HEK293 (cell line): ENCODE measurements around the gene CTNNBL1.
A peak's percentile ranks its signal among the peaks of the same experiment; 100 is the strongest.

Source experiments
- CTCF ChIA-PET: fragments of 350-600 bp; formaldehyde crosslinking; extraction: SDS; loops from one replicate; lab custom pipeline; 2021; ENCODE audit warnings: antibody characterized with exemption; lab: Yijun Ruan, JAX
- POLR2A ChIA-PET: fragments of 300-600 bp; formaldehyde crosslinking; extraction: SDS; loops from one replicate; lab custom pipeline; 2020; ENCODE audit warnings: antibody characterized with exemption, inconsistent platforms; lab: Yijun Ruan, JAX
- H3K27ac ChIP-seq: fragments of 200-500 bp; sonication (Bioruptor generic); 2 replicates; pipeline ENCODE4 v1.5.1; 2014; ENCODE audit warnings: low read depth, low read length, control low read depth, inconsistent platforms; ENCODE audit errors: extremely low read depth
- H3K36me3 ChIP-seq, 2 experiments: fragments of 200-500 bp in 1 of 2; sonication (Bioruptor generic) in 1 of 2; 1 replicate in 1 of 2; 2 replicates in 1 of 2; pipeline ENCODE4 v1.5.1; 2014 to 2017; ENCODE audit warnings: inconsistent platforms in 2 of 2, low read length in 2 of 2; ENCODE audit not compliant: control insufficient read depth in 2 of 2, insufficient read depth in 1 of 2
- H3K4me1 ChIP-seq: fragments of 200-500 bp; sonication (Bioruptor generic); 2 replicates; pipeline ENCODE4 v1.5.1; 2014; ENCODE audit warnings: mild to moderate bottlenecking, low read length, inconsistent platforms; ENCODE audit not compliant: control insufficient read depth, insufficient read depth
- H3K4me3 ChIP-seq: 2 replicates; pipeline ENCODE4 v1.5.1; 2011; ENCODE audit warnings: low read depth, mild to moderate bottlenecking, control low read depth, low read length, moderate library complexity
- H3K9me3 ChIP-seq: fragments of 200-500 bp; sonication (Bioruptor generic); 2 replicates; pipeline ENCODE4 v1.5.1; 2014; ENCODE audit warnings: low read depth, low read length, inconsistent platforms; ENCODE audit not compliant: control insufficient read depth, insufficient read depth
- EGR2 ChIP-seq: fragments of 450-650 bp; formaldehyde crosslinking; IDR thresholded peaks from 2 replicates; pipeline ENCODE4 v1.5.1; 2016; ENCODE audit warnings: low read depth, missing biosample characterization, missing genetic modification characterization
- GLIS1 ChIP-seq: fragments of 450-650 bp; formaldehyde crosslinking; IDR thresholded peaks from 2 replicates; pipeline ENCODE4 v1.5.1; 2016; ENCODE audit warnings: missing biosample characterization, missing genetic modification characterization
- KLF16 ChIP-seq: fragments of 450-650 bp; formaldehyde crosslinking; IDR thresholded peaks from 2 replicates; pipeline ENCODE4 v1.5.1; 2017; ENCODE audit warnings: missing biosample characterization, missing genetic modification characterization
- TCF7L2 ChIP-seq: IDR thresholded peaks from 2 replicates; pipeline ENCODE4 v1.6.1; 2011; ENCODE audit warnings: low read depth, mild to moderate bottlenecking, inconsistent platforms, low read length, moderate library complexity, borderline replicate concordance
- ZBTB17 ChIP-seq: fragments of 450-650 bp; formaldehyde crosslinking; IDR thresholded peaks from 2 replicates; pipeline ENCODE4 v1.5.1; 2016; ENCODE audit warnings: missing biosample characterization, missing genetic modification characterization
- ZFHX2 ChIP-seq: fragments of 450-650 bp; formaldehyde crosslinking; conservative IDR thresholded peaks from 2 replicates; pipeline ENCODE4 v1.5.1; 2016; ENCODE audit warnings: missing biosample characterization, missing genetic modification characterization
- ZNF121 ChIP-seq: fragments of 450-650 bp; formaldehyde crosslinking; IDR thresholded peaks from 2 replicates; pipeline ENCODE4 v1.5.1; 2016; ENCODE audit warnings: missing biosample characterization, missing genetic modification characterization
- ZNF140 ChIP-seq: fragments of 450-650 bp; formaldehyde crosslinking; IDR thresholded peaks from 2 replicates; pipeline ENCODE4 v1.5.1; 2016; ENCODE audit warnings: missing biosample characterization, missing genetic modification characterization
- ZNF211 ChIP-seq: fragments of 450-650 bp; formaldehyde crosslinking; IDR thresholded peaks from 2 replicates; pipeline ENCODE4 v1.5.1; 2016; ENCODE audit warnings: low read depth, missing biosample characterization, missing genetic modification characterization
- ZNF366 ChIP-seq: fragments of 450-650 bp; formaldehyde crosslinking; conservative IDR thresholded peaks from 2 replicates; pipeline ENCODE4 v1.5.1; 2016; ENCODE audit warnings: missing biosample characterization, missing genetic modification characterization
- ZNF555 ChIP-seq: fragments of 450-650 bp; formaldehyde crosslinking; conservative IDR thresholded peaks from 2 replicates; pipeline ENCODE4 v1.5.1; 2017; ENCODE audit warnings: missing biosample characterization, mild to moderate bottlenecking, missing genetic modification characterization, inconsistent platforms
- TF ChIP-seq, protein P1 (sequence below): sonication (generic); formaldehyde crosslinking; IDR thresholded peaks from 2 replicates; pipeline ENCODE4 v1.8.1; 2022; ENCODE audit warnings: mild to moderate bottlenecking, moderate library complexity, missing genetic modification reagents
- TF ChIP-seq, protein P2 (sequence below): IDR thresholded peaks from 2 replicates; pipeline ENCODE4 v1.6.1; 2011; ENCODE audit warnings: mild to moderate bottlenecking, low read depth, low read length, borderline replicate concordance
- TF ChIP-seq, protein P3 (sequence below): fragments of 450-650 bp; formaldehyde crosslinking; IDR thresholded peaks from 2 replicates; pipeline ENCODE4 v1.5.1; 2017; ENCODE audit warnings: missing biosample characterization, missing genetic modification characterization
- TF ChIP-seq, protein P4 (sequence below): fragments of 450-650 bp; IDR thresholded peaks from 2 replicates; pipeline ENCODE4 v1.5.1; 2018; ENCODE audit warnings: missing biosample characterization, mild to moderate bottlenecking, missing genetic modification characterization

The CTNNBL1 gene

DNA sequence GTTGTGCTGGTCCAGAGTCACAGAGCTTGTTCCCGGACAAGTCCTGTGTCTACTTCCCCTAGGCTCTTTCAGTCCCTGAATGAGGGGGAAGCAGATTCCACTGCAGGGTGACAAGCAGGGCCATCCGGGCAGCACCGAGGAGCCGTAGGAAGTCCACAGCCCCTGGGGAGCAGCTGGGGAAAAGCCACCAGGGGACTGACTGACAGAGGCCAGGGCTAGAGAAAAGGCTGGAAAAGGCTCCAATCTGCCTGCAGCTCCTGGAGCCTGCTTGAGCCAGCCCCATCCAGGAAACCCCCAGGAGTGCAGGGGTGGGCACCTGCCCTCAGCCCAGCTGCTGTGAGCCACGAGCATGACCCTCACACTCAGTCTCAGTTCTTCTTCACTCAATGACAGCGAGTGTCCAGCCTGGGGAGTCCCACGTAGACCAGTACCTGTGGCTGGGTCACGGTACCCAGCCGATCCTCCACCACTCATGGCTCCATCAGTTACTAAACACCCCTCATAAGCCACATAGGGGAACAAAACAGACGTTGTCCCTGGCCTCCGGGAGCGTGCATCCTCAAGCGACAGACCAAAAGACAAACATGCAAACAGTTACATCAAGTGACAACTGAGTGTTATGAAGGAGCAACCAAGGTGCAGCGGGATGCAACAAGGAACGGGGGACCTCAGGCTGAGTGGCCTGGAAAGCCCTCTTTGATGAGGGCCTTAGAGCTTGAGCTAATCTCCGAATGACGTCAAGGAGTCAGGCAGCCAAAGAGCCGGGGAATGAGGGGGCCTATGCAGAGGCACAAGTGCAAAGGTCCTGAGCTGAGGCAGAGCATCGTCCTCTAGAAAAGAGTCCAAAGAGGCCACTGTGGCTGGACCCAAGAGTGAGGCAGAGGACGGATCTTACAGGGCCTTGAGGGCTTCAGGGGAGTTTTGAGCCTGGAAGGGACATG lies 184.3 kb downstream of the CTNNBL1 start:
- TF ChIP-seq ZNF121 (tag by site-specific recombination) (no peak), ZNF366 (tag by site-specific recombination) (no peak), ZNF555 (tag by site-specific recombination) (no peak), ZBTB17 (tag by site-specific recombination) (no peak), ZNF211 (no peak), ZNF140 (tag by site-specific recombination) (no peak), KLF16 (tag by site-specific recombination) (no peak), TCF7L2 (no peak)
- TF ChIP-seq, protein P1, sequence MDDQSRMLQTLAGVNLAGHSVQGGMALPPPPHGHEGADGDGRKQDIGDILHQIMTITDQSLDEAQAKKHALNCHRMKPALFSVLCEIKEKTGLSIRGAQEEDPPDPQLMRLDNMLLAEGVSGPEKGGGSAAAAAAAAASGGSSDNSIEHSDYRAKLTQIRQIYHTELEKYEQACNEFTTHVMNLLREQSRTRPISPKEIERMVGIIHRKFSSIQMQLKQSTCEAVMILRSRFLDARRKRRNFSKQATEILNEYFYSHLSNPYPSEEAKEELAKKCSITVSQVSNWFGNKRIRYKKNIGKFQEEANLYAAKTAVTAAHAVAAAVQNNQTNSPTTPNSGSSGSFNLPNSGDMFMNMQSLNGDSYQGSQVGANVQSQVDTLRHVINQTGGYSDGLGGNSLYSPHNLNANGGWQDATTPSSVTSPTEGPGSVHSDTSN, result no peak
- Histone ChIP-seq H3K27ac (no peak overlapping the region), H3K4me1 (no peaks in the 10 kb centered on the region), H3K9me3 (no peaks in the 10 kb centered on the region), H3K36me3 (peaks cover 0 to 9% of the 10 kb centered on the region in 2 experiments; a peak in 1 of 3 replicates), H3K4me3 (no peak overlapping the region)
- ChIA-PET CTCF (interaction anchor here (0.6 to 1.2 kb wide), 3 partner anchors 16 to 344 kb away, joined by 3 to 5 read pairs (median 3); no protein-coding TSS in a partner anchor), POLR2A (interaction anchor here (0.6 kb wide), 1 partner anchor 231 kb away, joined by 3 read pairs; no protein-coding TSS in a partner anchor)

DNA sequence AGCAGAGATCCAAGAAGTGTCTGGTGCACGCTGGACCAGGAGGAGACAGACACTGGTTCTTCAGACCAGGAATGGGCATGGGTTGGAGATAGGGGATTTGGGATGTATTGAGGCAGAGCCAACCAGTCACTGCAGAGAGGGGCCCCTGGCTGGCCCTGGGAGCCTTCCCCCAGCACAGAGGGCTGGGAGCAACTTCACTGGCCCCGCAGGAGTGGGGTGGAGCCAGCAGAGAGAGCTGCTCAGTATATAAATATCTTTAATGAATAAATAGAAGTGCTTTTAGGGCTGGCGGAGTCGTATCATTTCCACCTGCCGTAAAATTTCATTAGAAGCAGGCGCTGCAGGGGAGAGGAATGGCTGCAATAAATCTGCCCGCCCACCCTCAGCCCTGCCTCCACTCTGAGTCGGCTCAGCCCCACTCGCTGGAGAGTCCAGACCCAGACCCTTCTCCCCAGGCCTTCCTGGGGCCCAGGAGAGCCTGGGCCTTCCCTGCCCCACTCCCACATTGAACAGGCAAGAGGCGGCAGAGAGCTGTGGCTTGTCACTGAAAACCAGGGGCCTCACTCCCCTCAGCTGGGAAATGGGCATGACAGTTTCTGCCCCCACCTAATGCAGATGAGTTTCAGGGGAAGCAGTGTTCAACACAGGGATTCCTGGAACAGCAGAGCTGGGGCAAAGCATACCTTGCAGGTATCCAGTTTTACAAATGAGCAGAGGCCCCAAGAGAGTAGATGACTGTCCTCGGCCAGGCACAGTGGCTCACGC lies 185.2 kb downstream of the CTNNBL1 start:
- peaks cover 0 to 3% of the 10 kb centered on the region in 2 experiments; a peak in 1 of 3 replicates for H3K36me3 ChIP-seq
- ChIA-PET CTCF (no interaction called here), POLR2A (interaction anchor here (0.6 kb wide), 1 partner anchor 232 kb away, joined by 3 read pairs; no protein-coding TSS in a partner anchor)
- TF ChIP-seq, protein P2, sequence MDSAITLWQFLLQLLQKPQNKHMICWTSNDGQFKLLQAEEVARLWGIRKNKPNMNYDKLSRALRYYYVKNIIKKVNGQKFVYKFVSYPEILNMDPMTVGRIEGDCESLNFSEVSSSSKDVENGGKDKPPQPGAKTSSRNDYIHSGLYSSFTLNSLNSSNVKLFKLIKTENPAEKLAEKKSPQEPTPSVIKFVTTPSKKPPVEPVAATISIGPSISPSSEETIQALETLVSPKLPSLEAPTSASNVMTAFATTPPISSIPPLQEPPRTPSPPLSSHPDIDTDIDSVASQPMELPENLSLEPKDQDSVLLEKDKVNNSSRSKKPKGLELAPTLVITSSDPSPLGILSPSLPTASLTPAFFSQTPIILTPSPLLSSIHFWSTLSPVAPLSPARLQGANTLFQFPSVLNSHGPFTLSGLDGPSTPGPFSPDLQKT, result no peak
- TF ChIP-seq GLIS1 (tag by site-specific recombination), result peak; percentile 67
- TF ChIP-seq, protein P3, sequence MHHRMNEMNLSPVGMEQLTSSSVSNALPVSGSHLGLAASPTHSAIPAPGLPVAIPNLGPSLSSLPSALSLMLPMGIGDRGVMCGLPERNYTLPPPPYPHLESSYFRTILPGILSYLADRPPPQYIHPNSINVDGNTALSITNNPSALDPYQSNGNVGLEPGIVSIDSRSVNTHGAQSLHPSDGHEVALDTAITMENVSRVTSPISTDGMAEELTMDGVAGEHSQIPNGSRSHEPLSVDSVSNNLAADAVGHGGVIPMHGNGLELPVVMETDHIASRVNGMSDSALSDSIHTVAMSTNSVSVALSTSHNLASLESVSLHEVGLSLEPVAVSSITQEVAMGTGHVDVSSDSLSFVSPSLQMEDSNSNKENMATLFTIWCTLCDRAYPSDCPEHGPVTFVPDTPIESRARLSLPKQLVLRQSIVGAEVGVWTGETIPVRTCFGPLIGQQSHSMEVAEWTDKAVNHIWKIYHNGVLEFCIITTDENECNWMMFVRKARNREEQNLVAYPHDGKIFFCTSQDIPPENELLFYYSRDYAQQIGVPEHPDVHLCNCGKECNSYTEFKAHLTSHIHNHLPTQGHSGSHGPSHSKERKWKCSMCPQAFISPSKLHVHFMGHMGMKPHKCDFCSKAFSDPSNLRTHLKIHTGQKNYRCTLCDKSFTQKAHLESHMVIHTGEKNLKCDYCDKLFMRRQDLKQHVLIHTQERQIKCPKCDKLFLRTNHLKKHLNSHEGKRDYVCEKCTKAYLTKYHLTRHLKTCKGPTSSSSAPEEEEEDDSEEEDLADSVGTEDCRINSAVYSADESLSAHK, result peak; percentile 58
- TF ChIP-seq, protein P4, sequence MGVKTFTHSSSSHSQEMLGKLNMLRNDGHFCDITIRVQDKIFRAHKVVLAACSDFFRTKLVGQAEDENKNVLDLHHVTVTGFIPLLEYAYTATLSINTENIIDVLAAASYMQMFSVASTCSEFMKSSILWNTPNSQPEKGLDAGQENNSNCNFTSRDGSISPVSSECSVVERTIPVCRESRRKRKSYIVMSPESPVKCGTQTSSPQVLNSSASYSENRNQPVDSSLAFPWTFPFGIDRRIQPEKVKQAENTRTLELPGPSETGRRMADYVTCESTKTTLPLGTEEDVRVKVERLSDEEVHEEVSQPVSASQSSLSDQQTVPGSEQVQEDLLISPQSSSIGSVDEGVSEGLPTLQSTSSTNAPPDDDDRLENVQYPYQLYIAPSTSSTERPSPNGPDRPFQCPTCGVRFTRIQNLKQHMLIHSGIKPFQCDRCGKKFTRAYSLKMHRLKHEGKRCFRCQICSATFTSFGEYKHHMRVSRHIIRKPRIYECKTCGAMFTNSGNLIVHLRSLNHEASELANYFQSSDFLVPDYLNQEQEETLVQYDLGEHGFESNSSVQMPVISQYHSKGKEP, result no peak
- TF ChIP-seq EGR2 (tag by site-specific recombination), result peak; percentile 50
- peak; percentile 67 for TF ChIP-seq ZFHX2 (tag by site-specific recombination)
- H3K9me3 ChIP-seq, result no peaks in the 10 kb centered on the region
- no peaks in the 10 kb centered on the region for H3K4me1 ChIP-seq
- no peak overlapping the region for H3K4me3 ChIP-seq
- H3K27ac ChIP-seq, result no peak overlapping the region
